Measurements from ENCODE around the gene FHL3. TPM values are rescaled to one million over a fixed set of nuclear protein-coding genes. Genes with fewer than 3 reads are reported as not detected.

Gene FHL3
- total and polyA plus RNA-seq, 2 donors (not counting 1 experiment from before 2014, with no cell fraction given): 0.15 to 2.2 TPM

GRCh38 chr1:38003261-38004250, 1.8 kb downstream of the FHL3 start:
- Histone ChIP-seq H3K4me2 (replicated peaks; ENCODE audit: low read depth, low read length, poor library complexity, severe bottlenecking) (peak overlapping the region; percentile 87), H3K4me1 (ENCODE audit: control insufficient read depth in 2 of 2, insufficient read depth in 2 of 2, low read length in 2 of 2) (peaks cover 11 to 22% of the 10 kb centered on the region in 2 donors), H3K9me3 (ENCODE audit: control extremely low read depth in 1 of 3, control insufficient read depth in 2 of 3, insufficient read depth in 1 of 3, low read length in 2 of 3) (no peaks in the 10 kb centered on the region), H3K36me3 (replicated peaks in 1 of 2; ENCODE audit: control extremely low read depth in 1 of 2, control insufficient read depth in 1 of 2, extremely low read depth in 1 of 2, insufficient read depth in 2 of 2, low read length in 1 of 2) (no peaks in the 10 kb centered on the region), H2AFZ (ENCODE audit: insufficient read depth, low read depth, low read length, poor library complexity, severe bottlenecking) (peak overlapping the region; percentile 75), H4K20me1 (ENCODE audit: control insufficient read depth, insufficient read depth, low read length, poor library complexity, severe bottlenecking) (no peaks in the 10 kb centered on the region), H3K27ac (ENCODE audit: low read length in 2 of 2) (no peak overlapping the region), H3K9ac (ENCODE audit: low read length) (no peak overlapping the region), H3K27me3 (replicated peaks in 1 of 4; ENCODE audit: control extremely low read depth in 1 of 4, control insufficient read depth in 3 of 4, insufficient read depth in 4 of 4, low read length in 3 of 4) (peaks cover 0 to 13% (median 6%) of the 10 kb centered on the region in 4 experiments), H3K79me2 (ENCODE audit: control insufficient read depth, insufficient read depth, low read length) (no peaks in the 10 kb centered on the region), H3K4me3 (ENCODE audit: control extremely low read depth in 1 of 5, extremely low read depth in 1 of 5, insufficient read depth in 1 of 5, low read depth in 2 of 5, low read length in 4 of 5) (no peak overlapping the region)
- 84% methylated on average over 5 of the region's 8 CpGs for WGBS (ENCODE audit: insufficient coverage)
- DNase-seq: no peak
- TF ChIP-seq EZH2 (IDR thresholded peaks at IDR 0.05; ENCODE audit: borderline replicate concordance, insufficient read depth, low read depth, low read length, poor library complexity, severe bottlenecking): no peak
- TF ChIP-seq CTCF (IDR thresholded peaks at IDR 0.05): no peak
- intact Hi-C loops (cut with micrococcal nuclease): no loop called here
- H3K27ac Mint-ChIP-seq: no peak overlapping the region
- peaks cover 12% of the 10 kb centered on the region for H3K4me1 Mint-ChIP-seq
- peaks cover 11% of the 10 kb centered on the region for H3K27me3 Mint-ChIP-seq
- no peaks in the 10 kb centered on the region for H3K9me3 Mint-ChIP-seq (ENCODE audit: insufficient read depth)
- H3K4me3 Mint-ChIP-seq: peak overlapping the region; percentile 60
- ChIA-PET CTCF (interaction anchor here (0.7 to 1.0 kb wide), 3 partner anchors 9 to 143 kb away, joined by 3 to 4 read pairs (median 3); no protein-coding TSS in a partner anchor), POLR2A (interaction anchor here (1.5 kb wide), 1 partner anchor 14 kb away, joined by 3 read pairs; the partner anchor contains the start of gene SF3A3)
- no peak for ATAC-seq (ENCODE audit: low read depth)
